ENCODE data around the gene CNKSR3. TPM values are rescaled to one million over a fixed set of nuclear protein-coding genes. Genes with fewer than 3 reads are reported as not detected.
"Not testable (repeated sequence)": the region's sequence is repeated elsewhere in the genome, so short reads cannot be mapped to it uniquely, and the experiment has no call there.

CNKSR3 gene
- polyA plus RNA-seq, 6 donors from 2014 or later = not detected

DNA sequence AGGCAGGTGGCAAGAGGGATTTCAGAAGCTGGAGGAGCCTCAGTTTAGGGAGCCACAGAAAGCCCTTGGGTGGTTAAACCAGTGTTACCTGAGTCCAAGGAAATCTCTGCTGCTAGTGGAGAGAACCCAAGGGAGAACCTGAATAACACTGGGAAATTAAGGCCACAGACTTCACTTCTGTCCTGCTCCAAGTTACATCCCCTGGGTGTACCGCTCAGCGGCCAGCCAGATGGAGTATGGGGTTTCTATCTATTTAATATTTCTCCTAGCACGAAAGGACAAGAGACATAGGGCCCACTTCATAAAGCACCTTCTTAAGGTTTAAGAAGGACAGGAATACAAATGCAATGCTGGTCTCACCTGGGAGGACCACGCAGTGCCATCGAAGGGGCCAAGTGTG, 5.8 kb upstream of the CNKSR3 start:
- DNase-seq (no peak), ATAC-seq (ENCODE audit: low read depth in 2 of 2) (no peak)
- peaks cover 0 to 1% (median 0%) of the 10 kb centered on the region in 7 donors for H3K9me3 Mint-ChIP-seq
- H3K27ac Mint-ChIP-seq = no peak overlapping the region
- H3K36me3 Mint-ChIP-seq = peaks cover 0 to 7% of the 10 kb centered on the region in 2 donors
- H3K4me3 Mint-ChIP-seq = no peak overlapping the region
- H3K4me1 Mint-ChIP-seq = peaks cover 3 to 6% (median 4%) of the 10 kb centered on the region in 3 donors
- peaks cover 27 to 42% (median 40%) of the 10 kb centered on the region in 3 donors for H3K27me3 Mint-ChIP-seq

GRCh38 chr6:154515826-154516225, 5.3 kb upstream of the CNKSR3 start:
- Mint-ChIP-seq H3K36me3 (peaks cover 0 to 7% of the 10 kb centered on the region in 2 donors), H3K4me1 (peaks cover 4 to 8% (median 6%) of the 10 kb centered on the region in 3 donors), H3K27me3 (peaks cover 27 to 42% (median 40%) of the 10 kb centered on the region in 3 donors), H3K9me3 (peaks cover 0 to 1% (median 0%) of the 10 kb centered on the region in 7 donors), H3K4me3 (no peak overlapping the region), H3K27ac (no peak overlapping the region)
- DNase-seq (no peak), ATAC-seq (ENCODE audit: low read depth in 2 of 2) (no peak)

GRCh38 chr6:154515076-154515475, 4.6 kb upstream of the CNKSR3 start:
- H3K4me3 Mint-ChIP-seq; H3K36me3 Mint-ChIP-seq; H3K4me1 Mint-ChIP-seq; H3K9me3 Mint-ChIP-seq; ATAC-seq (ENCODE audit: low read depth in 2 of 2); H3K27ac Mint-ChIP-seq; DNase-seq: not testable (repeated sequence)
- H3K27me3 Mint-ChIP-seq = peaks cover 27 to 40% (median 40%) of the 10 kb centered on the region in 3 donors

DNA sequence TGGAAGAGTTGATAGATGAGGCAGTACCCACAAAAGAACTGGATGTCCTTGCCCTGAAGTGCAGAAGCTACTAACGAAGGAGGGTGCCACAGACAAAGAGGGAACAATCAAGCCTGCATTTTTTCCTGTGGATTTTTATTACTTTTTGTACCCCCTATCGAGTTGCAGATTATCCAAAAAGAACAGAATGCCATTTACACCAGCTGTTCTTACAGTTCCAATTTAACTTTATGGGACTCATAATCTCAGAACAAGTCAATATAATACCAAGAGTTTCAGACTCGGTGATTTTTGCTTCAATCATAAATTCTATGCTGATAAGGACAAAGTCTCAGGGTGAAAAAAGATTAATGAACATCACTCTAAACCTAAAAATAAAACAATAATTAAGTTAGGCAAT, 4.0 kb upstream of the CNKSR3 start:
- Mint-ChIP-seq H3K27ac (no peak overlapping the region), H3K9me3 (peaks cover 0 to 1% (median 0%) of the 10 kb centered on the region in 7 donors), H3K27me3 (peaks cover 30 to 35% (median 34%) of the 10 kb centered on the region in 3 donors), H3K4me1 (peaks cover 4 to 9% (median 6%) of the 10 kb centered on the region in 3 donors), H3K36me3 (peaks cover 0 to 7% of the 10 kb centered on the region in 2 donors), H3K4me3 (no peak overlapping the region)
- ATAC-seq (ENCODE audit: low read depth in 2 of 2) (no peak), DNase-seq (no peak)

- ATAC-seq (ENCODE audit: low read depth in 2 of 2) (no peak), DNase-seq (no peak)
- Mint-ChIP-seq H3K4me1 (peaks cover 4 to 12% (median 6%) of the 10 kb centered on the region in 3 donors), H3K27ac (no peak overlapping the region), H3K36me3 (peaks cover 0 to 7% of the 10 kb centered on the region in 2 donors), H3K4me3 (no peak overlapping the region), H3K27me3 (peaks cover 37 to 38% (median 38%) of the 10 kb centered on the region in 3 donors), H3K9me3 (peaks cover 0 to 1% (median 0%) of the 10 kb centered on the region in 7 donors)
These were observed 3.3 kb upstream of the CNKSR3 start for GRCh38 chr6:154513601-154514320.

GRCh38 chr6:154512201-154512600, 1.7 kb upstream of the CNKSR3 start:
- DNase-seq (no peak), ATAC-seq (ENCODE audit: low read depth in 2 of 2) (no peak)
- H3K4me1 Mint-ChIP-seq = peaks cover 4 to 15% (median 6%) of the 10 kb centered on the region in 3 donors
- peaks cover 0 to 7% of the 10 kb centered on the region in 2 donors for H3K36me3 Mint-ChIP-seq
- no peak overlapping the region for H3K27ac Mint-ChIP-seq
- peaks cover 48 to 50% (median 50%) of the 10 kb centered on the region in 3 donors for H3K27me3 Mint-ChIP-seq
- peaks cover 0 to 1% (median 0%) of the 10 kb centered on the region in 7 donors for H3K9me3 Mint-ChIP-seq
- H3K4me3 Mint-ChIP-seq = peak overlapping the region in 1 of 8 donors; percentile 32

GRCh38 chr6:154511791-154512190, 1.3 kb upstream of the CNKSR3 start:
- H3K36me3 Mint-ChIP-seq = peaks cover 0 to 7% of the 10 kb centered on the region in 2 donors
- H3K4me1 Mint-ChIP-seq = peaks cover 4 to 15% (median 6%) of the 10 kb centered on the region in 3 donors
- H3K4me3 Mint-ChIP-seq = peak overlapping the region in 4 of 8 donors; percentile 30 to 52 (median 36)
- DNase-seq (no peak), ATAC-seq (ENCODE audit: low read depth in 2 of 2) (no peak)
- H3K27ac Mint-ChIP-seq = no peak overlapping the region
- peaks cover 51 to 54% (median 54%) of the 10 kb centered on the region in 3 donors for H3K27me3 Mint-ChIP-seq
- peaks cover 0 to 3% (median 0%) of the 10 kb centered on the region in 7 donors for H3K9me3 Mint-ChIP-seq

GRCh38 chr6:154509421-154510143, 903 bp downstream of the CNKSR3 start:
- peaks cover 0 to 7% of the 10 kb centered on the region in 2 donors for H3K36me3 Mint-ChIP-seq
- no peak for DNase-seq
- H3K27me3 Mint-ChIP-seq = peaks cover 43 to 63% (median 53%) of the 10 kb centered on the region in 3 donors
- peak overlapping the region in 6 of 8 donors; percentile 2 to 53 (median 46) for H3K4me3 Mint-ChIP-seq
- no peak for ATAC-seq (ENCODE audit: low read depth in 2 of 2)
- no peak overlapping the region for H3K27ac Mint-ChIP-seq
- H3K9me3 Mint-ChIP-seq = peaks cover 0 to 6% (median 4%) of the 10 kb centered on the region in 7 donors
- H3K4me1 Mint-ChIP-seq = peaks cover 4 to 15% (median 6%) of the 10 kb centered on the region in 3 donors

DNA sequence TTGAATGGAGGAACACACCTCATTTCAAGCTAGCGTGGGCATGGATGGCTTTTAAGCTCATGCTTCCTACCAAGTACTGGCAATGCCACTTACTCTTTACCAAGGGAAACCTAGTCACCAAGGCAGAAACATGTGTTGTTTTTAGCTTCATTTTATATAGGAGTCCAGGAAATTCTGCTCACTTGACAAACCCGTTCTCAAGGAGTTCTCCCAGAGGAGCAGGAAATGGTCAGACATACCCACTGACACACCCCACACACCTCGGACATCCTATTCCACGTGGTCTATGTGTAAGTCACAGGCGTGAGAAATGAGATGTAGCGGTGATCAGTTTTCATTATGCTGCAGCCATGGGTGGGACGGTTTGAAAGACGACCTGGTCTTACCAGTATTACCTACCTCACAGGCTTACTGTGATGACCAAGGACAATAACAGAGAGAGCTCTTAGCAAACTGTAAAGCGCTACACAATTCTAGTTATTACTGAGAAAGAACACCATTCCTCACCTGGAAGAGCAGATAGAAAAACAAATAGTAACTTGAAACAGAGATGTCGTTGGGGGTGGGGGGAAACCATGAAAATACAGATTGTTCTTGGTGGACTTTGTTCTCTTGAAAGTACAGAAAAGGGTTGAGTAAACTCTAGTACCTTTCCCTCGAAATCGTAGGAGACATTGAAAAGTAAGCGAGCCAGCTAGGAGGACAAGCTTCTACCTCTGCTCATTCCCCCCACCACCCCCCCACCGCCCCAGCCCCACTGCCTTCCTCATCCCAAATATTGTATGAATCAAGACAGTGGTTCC, 1.7 kb downstream of the CNKSR3 start:
- ATAC-seq (ENCODE audit: low read depth in 2 of 2) = no peak
- Mint-ChIP-seq H3K4me1 (peaks cover 4 to 15% (median 6%) of the 10 kb centered on the region in 3 donors), H3K4me3 (peak overlapping the region in 5 of 8 donors; percentile 10 to 83 (median 47)), H3K9me3 (peaks cover 0 to 6% (median 4%) of the 10 kb centered on the region in 7 donors), H3K27ac (no peak overlapping the region), H3K27me3 (peaks cover 48 to 71% (median 53%) of the 10 kb centered on the region in 3 donors), H3K36me3 (peaks cover 0 to 7% of the 10 kb centered on the region in 2 donors)
- DNase-seq = no peak

DNA sequence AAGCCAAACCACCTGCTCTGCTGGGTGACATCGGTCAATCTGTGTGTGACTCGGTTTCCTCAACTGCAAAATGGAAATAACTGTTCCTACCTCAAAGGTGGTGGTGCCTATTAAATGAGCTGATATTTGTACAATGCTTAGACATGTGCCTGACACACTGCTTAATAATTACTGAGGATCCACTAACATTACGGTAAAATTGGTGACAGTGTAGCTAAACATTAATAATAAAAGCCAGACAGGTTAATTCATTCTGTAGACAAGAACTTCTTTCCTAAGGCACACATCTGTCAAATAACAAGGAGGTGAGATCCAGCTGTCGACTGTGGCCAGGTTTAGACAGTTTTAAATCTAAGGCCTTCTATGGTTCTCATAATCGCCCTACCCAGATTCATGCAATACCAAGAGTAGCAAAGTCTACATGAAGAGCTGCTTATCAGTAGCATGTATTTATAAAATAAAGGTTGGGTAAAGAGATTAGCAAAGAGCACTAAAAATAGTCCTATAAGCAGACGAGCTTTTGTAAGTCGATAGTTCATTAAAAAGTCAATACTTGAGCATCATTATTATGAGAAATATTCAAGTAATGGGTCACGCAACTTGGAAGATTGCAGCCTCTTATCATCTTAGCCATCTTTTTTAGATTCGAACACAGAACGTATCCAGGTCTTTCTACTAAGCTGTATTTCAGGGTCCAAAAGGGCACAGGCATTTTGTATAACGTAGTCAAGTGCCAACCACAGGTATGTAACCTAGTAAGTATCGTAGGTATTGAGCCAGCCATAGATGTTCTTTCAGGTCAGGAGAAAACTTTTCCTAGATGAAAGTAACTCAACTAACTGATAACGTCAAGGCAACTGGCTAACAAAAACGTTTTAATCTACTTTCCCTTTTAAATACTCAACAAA, 3.2 kb downstream of the CNKSR3 start:
- ATAC-seq (ENCODE audit: low read depth in 2 of 2) = no peak
- peaks cover 0 to 6% (median 4%) of the 10 kb centered on the region in 7 donors for H3K9me3 Mint-ChIP-seq

GRCh38 chr6:154506582-154506981, 3.9 kb downstream of the CNKSR3 start:
- Mint-ChIP-seq H3K27me3 (peaks cover 32 to 59% (median 41%) of the 10 kb centered on the region in 3 donors), H3K4me1 (peaks cover 0 to 12% (median under 1%) of the 10 kb centered on the region in 3 donors), H3K27ac (no peak overlapping the region)

More for the DNA sequence above, 3.2 kb downstream of the CNKSR3 start:
- no peak overlapping the region for H3K4me3 Mint-ChIP-seq
- peaks cover 0 to 7% of the 10 kb centered on the region in 2 donors for H3K36me3 Mint-ChIP-seq
- H3K27ac Mint-ChIP-seq = no peak overlapping the region
- H3K4me1 Mint-ChIP-seq = peaks cover 4 to 15% (median 6%) of the 10 kb centered on the region in 3 donors
- DNase-seq = no peak
- peaks cover 39 to 65% (median 47%) of the 10 kb centered on the region in 3 donors for H3K27me3 Mint-ChIP-seq

GRCh38 chr6:154506108-154506507, 4.4 kb downstream of the CNKSR3 start:
- Mint-ChIP-seq H3K9me3 (peaks cover 0 to 6% (median 4%) of the 10 kb centered on the region in 7 donors), H3K27me3 (peaks cover 32 to 57% (median 39%) of the 10 kb centered on the region in 3 donors), H3K36me3 (no peaks in the 10 kb centered on the region), H3K27ac (peak overlapping the region in 1 of 6 donors; percentile 81), H3K4me3 (no peak overlapping the region), H3K4me1 (peaks cover 0 to 10% (median 0%) of the 10 kb centered on the region in 3 donors)
- no peak for ATAC-seq (ENCODE audit: low read depth in 2 of 2)
- DNase-seq = no peak

More at GRCh38 chr6:154506582-154506981, 3.9 kb downstream of the CNKSR3 start:
- Mint-ChIP-seq H3K36me3 (peaks cover 0 to under 1% of the 10 kb centered on the region in 2 donors), H3K9me3 (peaks cover 0 to 6% (median 4%) of the 10 kb centered on the region in 7 donors), H3K4me3 (no peak overlapping the region)
- DNase-seq = no peak
- no peak for ATAC-seq (ENCODE audit: low read depth in 2 of 2)
